DOHH2 (cell line): ENCODE data around the gene TREX2.

Source experiments
- EZH2phosphoT487 ChIP-seq: fragments of 200-600 bp; sonication (generic); IDR thresholded peaks from 2 replicates; pipeline ENCODE4 v1.6.1; 2017; ENCODE audit warnings: borderline replicate concordance, mild to moderate bottlenecking, antibody characterized with exemption, low read length, moderate library complexity, mixed read lengths
- TF ChIP-seq, protein P1 (sequence below): fragments of 200-600 bp; sonication (generic); IDR thresholded peaks from one replicate; pipeline ENCODE4 v1.5.1; 2014; ENCODE audit warnings: antibody characterized with exemption, mild to moderate bottlenecking, low read depth, low read length; ENCODE audit not compliant: poor library complexity, severe bottlenecking

DNA sequence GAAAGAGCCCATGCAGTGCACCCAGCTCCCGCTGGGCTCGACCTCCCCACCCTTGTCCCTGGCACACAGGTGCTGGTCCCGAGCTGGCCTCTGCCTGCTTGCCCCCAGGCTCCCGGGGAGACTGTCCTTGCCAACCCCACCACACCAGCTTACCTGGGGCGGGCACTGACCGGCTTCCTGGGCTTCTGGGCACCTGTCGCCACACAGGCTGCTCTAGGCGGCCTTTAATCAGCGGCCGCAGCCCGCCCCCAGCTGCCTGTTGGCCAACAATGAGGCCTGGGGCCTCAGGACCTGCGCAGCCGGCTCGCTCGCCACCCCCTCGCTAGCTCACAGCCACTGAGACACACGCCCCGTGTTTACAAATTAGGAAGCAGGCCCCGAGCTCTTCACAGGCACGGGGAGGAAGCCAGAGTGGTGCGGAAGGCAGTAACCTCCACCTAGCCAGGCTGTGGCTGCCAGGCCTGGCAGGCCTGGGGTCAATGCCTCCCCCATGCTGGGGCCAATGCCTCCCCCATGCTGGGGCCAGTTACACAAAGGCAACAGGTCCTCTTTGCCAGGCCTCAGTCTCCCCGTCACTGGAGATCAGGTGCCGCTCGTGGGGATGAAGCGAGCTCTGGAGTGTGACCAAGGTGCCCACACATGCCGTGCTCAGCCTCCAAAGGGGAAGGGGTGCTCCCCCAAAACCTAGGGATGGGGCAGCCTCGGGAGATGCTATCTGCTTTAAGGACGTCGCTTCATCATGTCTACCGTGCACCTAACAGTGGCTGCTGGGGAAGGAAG, at the start of gene TREX2:
- TF ChIP-seq, protein P1, sequence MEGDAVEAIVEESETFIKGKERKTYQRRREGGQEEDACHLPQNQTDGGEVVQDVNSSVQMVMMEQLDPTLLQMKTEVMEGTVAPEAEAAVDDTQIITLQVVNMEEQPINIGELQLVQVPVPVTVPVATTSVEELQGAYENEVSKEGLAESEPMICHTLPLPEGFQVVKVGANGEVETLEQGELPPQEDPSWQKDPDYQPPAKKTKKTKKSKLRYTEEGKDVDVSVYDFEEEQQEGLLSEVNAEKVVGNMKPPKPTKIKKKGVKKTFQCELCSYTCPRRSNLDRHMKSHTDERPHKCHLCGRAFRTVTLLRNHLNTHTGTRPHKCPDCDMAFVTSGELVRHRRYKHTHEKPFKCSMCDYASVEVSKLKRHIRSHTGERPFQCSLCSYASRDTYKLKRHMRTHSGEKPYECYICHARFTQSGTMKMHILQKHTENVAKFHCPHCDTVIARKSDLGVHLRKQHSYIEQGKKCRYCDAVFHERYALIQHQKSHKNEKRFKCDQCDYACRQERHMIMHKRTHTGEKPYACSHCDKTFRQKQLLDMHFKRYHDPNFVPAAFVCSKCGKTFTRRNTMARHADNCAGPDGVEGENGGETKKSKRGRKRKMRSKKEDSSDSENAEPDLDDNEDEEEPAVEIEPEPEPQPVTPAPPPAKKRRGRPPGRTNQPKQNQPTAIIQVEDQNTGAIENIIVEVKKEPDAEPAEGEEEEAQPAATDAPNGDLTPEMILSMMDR, result no peak
- TF ChIP-seq EZH2phosphoT487, result no peak
